ENCODE measurements around the gene AJAP1.

- TF ChIP-seq EZH2phosphoT487 (IDR thresholded peaks at IDR 0.05; ENCODE audit: unreplicated experiment), result no peak
- no peak for TF ChIP-seq ZNF114 (CRISPR knock-in tag; IDR thresholded peaks at IDR 0.05)
- no peak for TF ChIP-seq CTCF (conservative IDR thresholded peaks at IDR 0.05; ENCODE audit: low read depth in 2 of 2)
- TF ChIP-seq POLR2AphosphoS5 (IDR thresholded peaks at IDR 0.05; ENCODE audit: low read depth), result no peak
- no peak for TF ChIP-seq EZH2 (IDR thresholded peaks at IDR 0.05; ENCODE audit: low read depth, unreplicated experiment)
- TF ChIP-seq, protein P1, sequence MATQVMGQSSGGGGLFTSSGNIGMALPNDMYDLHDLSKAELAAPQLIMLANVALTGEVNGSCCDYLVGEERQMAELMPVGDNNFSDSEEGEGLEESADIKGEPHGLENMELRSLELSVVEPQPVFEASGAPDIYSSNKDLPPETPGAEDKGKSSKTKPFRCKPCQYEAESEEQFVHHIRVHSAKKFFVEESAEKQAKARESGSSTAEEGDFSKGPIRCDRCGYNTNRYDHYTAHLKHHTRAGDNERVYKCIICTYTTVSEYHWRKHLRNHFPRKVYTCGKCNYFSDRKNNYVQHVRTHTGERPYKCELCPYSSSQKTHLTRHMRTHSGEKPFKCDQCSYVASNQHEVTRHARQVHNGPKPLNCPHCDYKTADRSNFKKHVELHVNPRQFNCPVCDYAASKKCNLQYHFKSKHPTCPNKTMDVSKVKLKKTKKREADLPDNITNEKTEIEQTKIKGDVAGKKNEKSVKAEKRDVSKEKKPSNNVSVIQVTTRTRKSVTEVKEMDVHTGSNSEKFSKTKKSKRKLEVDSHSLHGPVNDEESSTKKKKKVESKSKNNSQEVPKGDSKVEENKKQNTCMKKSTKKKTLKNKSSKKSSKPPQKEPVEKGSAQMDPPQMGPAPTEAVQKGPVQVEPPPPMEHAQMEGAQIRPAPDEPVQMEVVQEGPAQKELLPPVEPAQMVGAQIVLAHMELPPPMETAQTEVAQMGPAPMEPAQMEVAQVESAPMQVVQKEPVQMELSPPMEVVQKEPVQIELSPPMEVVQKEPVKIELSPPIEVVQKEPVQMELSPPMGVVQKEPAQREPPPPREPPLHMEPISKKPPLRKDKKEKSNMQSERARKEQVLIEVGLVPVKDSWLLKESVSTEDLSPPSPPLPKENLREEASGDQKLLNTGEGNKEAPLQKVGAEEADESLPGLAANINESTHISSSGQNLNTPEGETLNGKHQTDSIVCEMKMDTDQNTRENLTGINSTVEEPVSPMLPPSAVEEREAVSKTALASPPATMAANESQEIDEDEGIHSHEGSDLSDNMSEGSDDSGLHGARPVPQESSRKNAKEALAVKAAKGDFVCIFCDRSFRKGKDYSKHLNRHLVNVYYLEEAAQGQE (IDR thresholded peaks at IDR 0.05; ENCODE audit: unreplicated experiment), result no peak
- TF ChIP-seq, protein P2, sequence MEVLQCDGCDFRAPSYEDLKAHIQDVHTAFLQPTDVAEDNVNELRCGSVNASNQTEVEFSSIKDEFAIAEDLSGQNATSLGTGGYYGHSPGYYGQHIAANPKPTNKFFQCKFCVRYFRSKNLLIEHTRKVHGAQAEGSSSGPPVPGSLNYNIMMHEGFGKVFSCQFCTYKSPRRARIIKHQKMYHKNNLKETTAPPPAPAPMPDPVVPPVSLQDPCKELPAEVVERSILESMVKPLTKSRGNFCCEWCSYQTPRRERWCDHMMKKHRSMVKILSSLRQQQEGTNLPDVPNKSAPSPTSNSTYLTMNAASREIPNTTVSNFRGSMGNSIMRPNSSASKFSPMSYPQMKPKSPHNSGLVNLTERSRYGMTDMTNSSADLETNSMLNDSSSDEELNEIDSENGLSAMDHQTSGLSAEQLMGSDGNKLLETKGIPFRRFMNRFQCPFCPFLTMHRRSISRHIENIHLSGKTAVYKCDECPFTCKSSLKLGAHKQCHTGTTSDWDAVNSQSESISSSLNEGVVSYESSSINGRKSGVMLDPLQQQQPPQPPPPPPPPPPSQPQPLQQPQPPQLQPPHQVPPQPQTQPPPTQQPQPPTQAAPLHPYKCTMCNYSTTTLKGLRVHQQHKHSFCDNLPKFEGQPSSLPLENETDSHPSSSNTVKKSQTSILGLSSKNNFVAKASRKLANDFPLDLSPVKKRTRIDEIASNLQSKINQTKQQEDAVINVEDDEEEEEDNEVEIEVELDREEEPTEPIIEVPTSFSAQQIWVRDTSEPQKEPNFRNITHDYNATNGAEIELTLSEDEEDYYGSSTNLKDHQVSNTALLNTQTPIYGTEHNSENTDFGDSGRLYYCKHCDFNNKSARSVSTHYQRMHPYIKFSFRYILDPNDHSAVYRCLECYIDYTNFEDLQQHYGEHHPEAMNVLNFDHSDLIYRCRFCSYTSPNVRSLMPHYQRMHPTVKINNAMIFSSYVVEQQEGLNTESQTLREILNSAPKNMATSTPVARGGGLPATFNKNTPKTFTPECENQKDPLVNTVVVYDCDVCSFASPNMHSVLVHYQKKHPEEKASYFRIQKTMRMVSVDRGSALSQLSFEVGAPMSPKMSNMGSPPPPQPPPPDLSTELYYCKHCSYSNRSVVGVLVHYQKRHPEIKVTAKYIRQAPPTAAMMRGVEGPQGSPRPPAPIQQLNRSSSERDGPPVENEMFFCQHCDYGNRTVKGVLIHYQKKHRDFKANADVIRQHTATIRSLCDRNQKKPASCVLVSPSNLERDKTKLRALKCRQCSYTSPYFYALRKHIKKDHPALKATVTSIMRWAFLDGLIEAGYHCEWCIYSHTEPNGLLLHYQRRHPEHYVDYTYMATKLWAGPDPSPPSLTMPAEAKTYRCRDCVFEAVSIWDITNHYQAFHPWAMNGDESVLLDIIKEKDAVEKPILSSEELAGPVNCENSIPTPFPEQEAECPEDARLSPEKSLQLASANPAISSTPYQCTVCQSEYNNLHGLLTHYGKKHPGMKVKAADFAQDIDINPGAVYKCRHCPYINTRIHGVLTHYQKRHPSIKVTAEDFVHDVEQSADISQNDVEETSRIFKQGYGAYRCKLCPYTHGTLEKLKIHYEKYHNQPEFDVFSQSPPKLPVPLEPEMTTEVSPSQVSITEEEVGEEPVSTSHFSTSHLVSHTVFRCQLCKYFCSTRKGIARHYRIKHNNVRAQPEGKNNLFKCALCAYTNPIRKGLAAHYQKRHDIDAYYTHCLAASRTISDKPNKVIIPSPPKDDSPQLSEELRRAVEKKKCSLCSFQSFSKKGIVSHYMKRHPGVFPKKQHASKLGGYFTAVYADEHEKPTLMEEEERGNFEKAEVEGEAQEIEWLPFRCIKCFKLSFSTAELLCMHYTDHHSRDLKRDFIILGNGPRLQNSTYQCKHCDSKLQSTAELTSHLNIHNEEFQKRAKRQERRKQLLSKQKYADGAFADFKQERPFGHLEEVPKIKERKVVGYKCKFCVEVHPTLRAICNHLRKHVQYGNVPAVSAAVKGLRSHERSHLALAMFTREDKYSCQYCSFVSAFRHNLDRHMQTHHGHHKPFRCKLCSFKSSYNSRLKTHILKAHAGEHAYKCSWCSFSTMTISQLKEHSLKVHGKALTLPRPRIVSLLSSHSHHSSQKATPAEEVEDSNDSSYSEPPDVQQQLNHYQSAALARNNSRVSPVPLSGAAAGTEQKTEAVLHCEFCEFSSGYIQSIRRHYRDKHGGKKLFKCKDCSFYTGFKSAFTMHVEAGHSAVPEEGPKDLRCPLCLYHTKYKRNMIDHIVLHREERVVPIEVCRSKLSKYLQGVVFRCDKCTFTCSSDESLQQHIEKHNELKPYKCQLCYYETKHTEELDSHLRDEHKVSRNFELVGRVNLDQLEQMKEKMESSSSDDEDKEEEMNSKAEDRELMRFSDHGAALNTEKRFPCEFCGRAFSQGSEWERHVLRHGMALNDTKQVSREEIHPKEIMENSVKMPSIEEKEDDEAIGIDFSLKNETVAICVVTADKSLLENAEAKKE (CRISPR knock-in tag; IDR thresholded peaks at IDR 0.05), result no peak
- TF ChIP-seq CREB1 (CRISPR knock-in tag; IDR thresholded peaks at IDR 0.05; ENCODE audit: low read depth), result no peak
- TF ChIP-seq JUNB (IDR thresholded peaks at IDR 0.05; ENCODE audit: unreplicated experiment), result no peak
- no peak for TF ChIP-seq ETS1 (IDR thresholded peaks at IDR 0.05)
- TF ChIP-seq NANOG (IDR thresholded peaks at IDR 0.05; ENCODE audit: borderline replicate concordance), result no peak
- TF ChIP-seq ZNF331 (CRISPR knock-in tag; IDR thresholded peaks at IDR 0.05; ENCODE audit: low read depth), result no peak
- no peak for TF ChIP-seq STAT1 (IDR thresholded peaks at IDR 0.05; ENCODE audit: unreplicated experiment)
These were observed 62.0 kb downstream of the AJAP1 start for GRCh38 chr1:4716406-4716805.

Data from GM23338 (cell line).